Omental fat pad (tissue), 4 donors: ENCODE measurements around the gene MORF4L2. TPM values are rescaled to one million over a fixed set of nuclear protein-coding genes. Genes with fewer than 3 reads are reported as not detected.
A peak's percentile ranks its signal among the peaks of the same experiment; 100 is the strongest.
"Not testable (repeated sequence)": the region's sequence is repeated elsewhere in the genome, so short reads cannot be mapped to it uniquely, and the experiment has no call there.

Experiments
- ATAC-seq: fragments of 150-250 bp; one replicate; pipeline ENCODE4 v1.9.1; 2016; ENCODE audit warnings: mild to moderate bottlenecking, moderate library complexity; ENCODE audit not compliant: low FRiP score
- DNase-seq: peaks from one replicate; pipeline ENCODE4 v3.0.0-alpha.2; 2019; ENCODE audit warnings: low spot score
- total RNA-seq, 4 donors: library from RNA; depleted of rRNA; stranded (reverse); fragments of >200 nt; gene quantifications; one replicate each; pipeline ENCODE4 v1.1.0, GENCODE V29; 2016
- TF ChIP-seq, protein P1 (sequence below), 3 donors: fragments of 450-650 bp; IDR thresholded peaks; one replicate each; pipeline ENCODE4 v1.5.1; 2016 to 2017; ENCODE audit warnings: antibody characterized with exemption in 3 of 3, mild to moderate bottlenecking in 3 of 3, moderate library complexity in 2 of 3

Gene MORF4L2
- total RNA-seq, 4 donors from 2014 or later = 173 to 373 (median 272) TPM

DNA sequence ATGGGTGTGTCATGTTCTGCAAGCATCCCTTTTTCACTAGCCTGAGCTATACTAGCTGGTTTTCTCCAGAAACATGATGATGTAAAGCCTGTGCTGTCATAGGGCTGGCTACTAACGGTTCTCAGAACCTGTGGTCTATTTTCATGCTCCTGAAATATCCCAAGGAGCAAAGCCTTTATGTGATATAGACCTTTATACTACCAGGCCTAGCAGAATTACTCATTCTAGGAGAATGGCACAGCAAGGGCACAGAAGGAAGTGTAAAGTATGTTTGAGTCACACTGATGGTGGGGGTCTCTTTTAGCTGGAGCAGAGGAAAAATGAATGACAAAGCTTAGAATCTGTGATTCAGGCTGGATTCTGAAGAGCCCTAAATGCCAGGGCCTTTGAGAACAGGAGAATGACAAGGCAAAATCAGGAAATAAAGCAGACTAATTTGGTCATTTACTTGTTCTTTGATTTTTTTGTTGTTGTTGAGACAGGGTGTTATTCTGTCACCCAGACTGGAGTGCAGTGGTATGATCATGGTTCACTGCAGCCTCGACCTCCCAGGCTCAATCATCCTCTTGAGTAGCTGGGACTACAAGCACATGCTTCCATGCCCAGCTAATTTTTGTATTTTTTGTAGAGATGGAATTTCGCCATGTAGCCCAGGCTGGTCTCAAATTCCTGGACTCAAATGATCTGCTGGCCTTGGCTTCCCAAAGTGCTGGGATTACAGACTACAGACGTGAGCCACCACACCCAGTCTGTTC lies 45.9 kb downstream of the MORF4L2 start:
- TF ChIP-seq, protein P1, sequence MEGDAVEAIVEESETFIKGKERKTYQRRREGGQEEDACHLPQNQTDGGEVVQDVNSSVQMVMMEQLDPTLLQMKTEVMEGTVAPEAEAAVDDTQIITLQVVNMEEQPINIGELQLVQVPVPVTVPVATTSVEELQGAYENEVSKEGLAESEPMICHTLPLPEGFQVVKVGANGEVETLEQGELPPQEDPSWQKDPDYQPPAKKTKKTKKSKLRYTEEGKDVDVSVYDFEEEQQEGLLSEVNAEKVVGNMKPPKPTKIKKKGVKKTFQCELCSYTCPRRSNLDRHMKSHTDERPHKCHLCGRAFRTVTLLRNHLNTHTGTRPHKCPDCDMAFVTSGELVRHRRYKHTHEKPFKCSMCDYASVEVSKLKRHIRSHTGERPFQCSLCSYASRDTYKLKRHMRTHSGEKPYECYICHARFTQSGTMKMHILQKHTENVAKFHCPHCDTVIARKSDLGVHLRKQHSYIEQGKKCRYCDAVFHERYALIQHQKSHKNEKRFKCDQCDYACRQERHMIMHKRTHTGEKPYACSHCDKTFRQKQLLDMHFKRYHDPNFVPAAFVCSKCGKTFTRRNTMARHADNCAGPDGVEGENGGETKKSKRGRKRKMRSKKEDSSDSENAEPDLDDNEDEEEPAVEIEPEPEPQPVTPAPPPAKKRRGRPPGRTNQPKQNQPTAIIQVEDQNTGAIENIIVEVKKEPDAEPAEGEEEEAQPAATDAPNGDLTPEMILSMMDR (IDR thresholded peaks at IDR 0.05) = no peak
- DNase-seq (no peak), ATAC-seq (no peak)

DNA sequence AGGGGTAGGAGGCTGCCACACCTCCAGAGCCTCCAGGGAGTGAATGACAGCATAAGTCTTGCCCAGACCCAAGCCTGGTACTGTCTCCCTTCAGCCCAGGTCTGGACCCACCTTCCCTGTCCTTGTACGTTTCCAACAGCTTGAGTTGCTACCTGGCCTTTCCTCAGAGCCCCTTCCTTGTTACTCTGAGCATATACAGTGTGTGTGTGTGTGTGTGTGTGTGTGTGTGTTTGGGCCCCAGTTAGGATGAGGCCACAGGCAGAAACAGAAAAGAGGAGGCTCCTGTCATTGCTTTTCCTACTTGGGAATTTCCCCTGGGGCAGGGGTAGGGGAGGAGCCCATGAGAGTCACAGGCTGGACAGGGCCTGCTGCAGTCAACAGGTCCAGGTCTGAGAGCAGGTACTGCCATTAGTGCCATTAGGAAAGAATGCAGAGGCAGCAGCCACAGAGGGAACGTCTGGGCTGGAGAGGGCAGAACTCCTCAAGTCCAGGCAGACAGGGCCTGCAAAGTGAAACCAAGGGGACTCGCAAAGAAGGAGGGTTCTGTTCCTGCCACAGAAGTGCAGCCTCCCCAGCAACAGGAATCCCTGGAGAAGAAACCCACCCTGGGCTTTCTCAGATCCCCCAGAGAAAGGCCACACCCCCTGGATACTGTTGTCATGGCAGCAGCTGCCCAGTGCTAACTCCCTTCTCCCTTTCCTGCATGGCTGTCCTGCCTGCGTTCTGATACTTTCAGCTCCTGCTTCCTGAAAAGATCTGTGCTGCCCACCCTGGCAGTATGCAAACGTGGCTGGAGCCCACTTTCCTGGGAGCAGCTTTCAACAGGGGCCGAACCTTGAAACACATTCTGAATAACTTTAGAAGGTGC lies 47.8 kb downstream of the MORF4L2 start:
- DNase-seq = not testable (repeated sequence)
- ATAC-seq = peak; percentile 37

GRCh38 chrX:103637604-103638338 lies 48.7 kb downstream of the MORF4L2 start:
- ATAC-seq = no peak
- DNase-seq = no peak
- TF ChIP-seq, protein P1 (IDR thresholded peaks at IDR 0.05) = no peak

GRCh38 chrX:103635436-103635835 lies 51.1 kb downstream of the MORF4L2 start:
- no peak for ATAC-seq
- TF ChIP-seq, protein P1 (IDR thresholded peaks at IDR 0.05) = no peak
- DNase-seq = no peak

- DNase-seq = no peak
- no peak for ATAC-seq
- TF ChIP-seq, protein P1 (IDR thresholded peaks at IDR 0.05) = no peak
Observed at GRCh38 chrX:103631145-103631544, 55.4 kb downstream of the MORF4L2 start.

DNA sequence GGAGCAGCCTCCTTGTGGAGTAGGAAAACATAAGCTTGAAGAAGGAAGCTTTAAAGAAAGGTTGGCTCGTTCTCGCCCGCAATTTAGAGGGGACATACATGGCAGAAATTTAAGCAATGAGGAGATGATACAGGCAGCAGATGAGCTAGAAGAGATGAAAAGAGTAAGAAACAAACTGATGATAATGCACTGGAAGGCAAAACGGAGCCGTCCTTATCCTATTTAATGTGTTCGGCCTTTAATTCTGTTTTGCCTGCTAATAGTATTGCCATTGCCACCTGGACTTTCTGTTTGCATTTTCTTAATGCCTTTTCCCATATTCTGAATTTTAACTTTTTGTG lies 56.4 kb downstream of the MORF4L2 start:
- ATAC-seq = no peak
- TF ChIP-seq, protein P1 (IDR thresholded peaks at IDR 0.05) = no peak
- no peak for DNase-seq
